ENCODE measurements around the gene ALDH3B2.
"Not testable (repeated sequence)": the region's sequence is repeated elsewhere in the genome, so short reads cannot be mapped to it uniquely, and the experiment has no call there.

The ALDH3B2 gene

GRCh38 chr11:67685641-67686332 is 11.4 kb upstream of the ALDH3B2 start:
- DNase-seq (ENCODE audit: low read depth in 2 of 2): not testable (repeated sequence)

GRCh38 chr11:67682126-67683034 is 8.0 kb upstream of the ALDH3B2 start:
- DNase-seq (ENCODE audit: low read depth in 2 of 2): not testable (repeated sequence)

GRCh38 chr11:67680696-67681470 is 6.5 kb upstream of the ALDH3B2 start:
- DNase-seq (ENCODE audit: low read depth in 2 of 2): no peak

- DNase-seq (ENCODE audit: low read depth in 2 of 2): no peak
Observed at GRCh38 chr11:67675058-67675747, 780 bp upstream of the ALDH3B2 start.

- DNase-seq (ENCODE audit: low read depth in 2 of 2): no peak
Observed at GRCh38 chr11:67673902-67674301, 521 bp downstream of the ALDH3B2 start.

GRCh38 chr11:67673358-67673757 is 1.1 kb downstream of the ALDH3B2 start:
- DNase-seq (ENCODE audit: low read depth in 2 of 2): no peak

- no peak for DNase-seq (ENCODE audit: low read depth in 2 of 2)
Observed at GRCh38 chr11:67671211-67671520, 3.3 kb downstream of the ALDH3B2 start.

- DNase-seq (ENCODE audit: low read depth in 2 of 2): no peak
Observed at GRCh38 chr11:67670316-67671210, 3.9 kb downstream of the ALDH3B2 start.

GRCh38 chr11:67668192-67668551 is 6.3 kb downstream of the ALDH3B2 start:
- no peak for DNase-seq (ENCODE audit: low read depth in 2 of 2)

- no peak for DNase-seq (ENCODE audit: low read depth in 2 of 2)
Observed at GRCh38 chr11:67667490-67668191, 6.8 kb downstream of the ALDH3B2 start.

- DNase-seq (ENCODE audit: low read depth in 2 of 2): no peak
Observed at GRCh38 chr11:67666676-67667489, 7.5 kb downstream of the ALDH3B2 start.

GRCh38 chr11:67666303-67666645 is 8.1 kb downstream of the ALDH3B2 start:
- DNase-seq (ENCODE audit: low read depth in 2 of 2): no peak

- no peak for DNase-seq (ENCODE audit: low read depth in 2 of 2)
Observed at GRCh38 chr11:67665541-67666302, 8.7 kb downstream of the ALDH3B2 start.

GRCh38 chr11:67664696-67665540 is 9.5 kb downstream of the ALDH3B2 start:
- DNase-seq (ENCODE audit: low read depth in 2 of 2): no peak

GRCh38 chr11:67664213-67664585 is 10.2 kb downstream of the ALDH3B2 start:
- no peak for DNase-seq (ENCODE audit: low read depth in 2 of 2)

- DNase-seq (ENCODE audit: low read depth in 2 of 2): no peak
Observed at GRCh38 chr11:67663532-67664212, 10.8 kb downstream of the ALDH3B2 start.

GRCh38 chr11:67662835-67663531 is 11.4 kb downstream of the ALDH3B2 start:
- no peak for DNase-seq (ENCODE audit: low read depth in 2 of 2)

Measured in stimulated activated CD4-positive, alpha-beta T cell treated with anti-CD3 and anti-CD28 coated beads, Interleukin-15, amount 100 ng/mL, for 48 hours (primary cell).